Endothelial cell of umbilical vein (primary cell): ENCODE data around the gene RAPGEF6.

Source experiments
- CTCF ChIP-seq, 2 donors: IDR thresholded peaks; 1 replicate in 1 of 2; 2 replicates in 1 of 2; pipeline ENCODE4 v1.5.1; 2011; ENCODE audit warnings: low read length in 2 of 2, mild to moderate bottlenecking in 2 of 2, moderate library complexity in 2 of 2, control low read depth in 1 of 2, inconsistent platforms in 1 of 2, low read depth in 1 of 2; ENCODE audit not compliant: insufficient read depth in 1 of 2; ENCODE audit errors: extremely low read depth in 1 of 2
- MAX ChIP-seq: IDR thresholded peaks from 2 replicates; pipeline ENCODE4 v1.6.1; 2011; ENCODE audit not compliant: insufficient read depth, insufficient read length
- POLR2A ChIP-seq: IDR thresholded peaks from 2 replicates; pipeline ENCODE4 v1.6.1; 2012; ENCODE audit warnings: low read depth, mild to moderate bottlenecking, control low read depth, low read length
- POLR2AphosphoS5 ChIP-seq: IDR thresholded peaks from 2 replicates; pipeline ENCODE4 v1.6.1; 2012; ENCODE audit warnings: low read depth, mild to moderate bottlenecking, control low read depth, low read length, moderate library complexity; ENCODE audit not compliant: insufficient read depth

GRCh38 chr5:131386779-131387178 lies 248.2 kb downstream of the RAPGEF6 start:
- TF ChIP-seq CTCF (IDR thresholded peaks at IDR 0.05; ENCODE audit: extremely low read depth in 1 of 2, insufficient read depth in 1 of 2, low read depth in 1 of 2, low read length in 2 of 2) (no peak), POLR2A (no peak), POLR2AphosphoS5 (no peak), MAX (no peak)
